ENCODE results near the gene PGBD5. TPM values are rescaled to one million over a fixed set of nuclear protein-coding genes. Genes with fewer than 3 reads are reported as not detected.

The PGBD5 gene
- total RNA-seq, 1 donor = not detected

GRCh38 chr1:230333590-230334446 is 92.3 kb downstream of the PGBD5 start:
- no peak for TF ChIP-seq CTCF (IDR thresholded peaks at IDR 0.05; ENCODE audit: insufficient read depth, low read depth, low read length)
- no peak for DNase-seq (ENCODE audit: low read depth)
- no peak overlapping the region for H3K4me3 ChIP-seq (ENCODE audit: low read depth, low read length)

- no peak for DNase-seq (ENCODE audit: low read depth)
- no peak for TF ChIP-seq CTCF (IDR thresholded peaks at IDR 0.05; ENCODE audit: insufficient read depth, low read depth, low read length)
- H3K4me3 ChIP-seq (ENCODE audit: low read depth, low read length) = no peak overlapping the region
Measured at GRCh38 chr1:230332575-230333066, 93.5 kb downstream of the PGBD5 start.

GRCh38 chr1:230332061-230332460 is 94.1 kb downstream of the PGBD5 start:
- TF ChIP-seq CTCF (IDR thresholded peaks at IDR 0.05; ENCODE audit: insufficient read depth, low read depth, low read length) = no peak
- no peak overlapping the region for H3K4me3 ChIP-seq (ENCODE audit: low read depth, low read length)
- DNase-seq (ENCODE audit: low read depth) = no peak

GRCh38 chr1:230330157-230330556 is 96.0 kb downstream of the PGBD5 start:
- no peak overlapping the region for H3K4me3 ChIP-seq (ENCODE audit: low read depth, low read length)

GRCh38 chr1:230328342-230329015 is 97.7 kb downstream of the PGBD5 start:
- DNase-seq (ENCODE audit: low read depth) = no peak
- no peak for TF ChIP-seq CTCF (IDR thresholded peaks at IDR 0.05; ENCODE audit: insufficient read depth, low read depth, low read length)
- no peak overlapping the region for H3K4me3 ChIP-seq (ENCODE audit: low read depth, low read length)

More at GRCh38 chr1:230330157-230330556, 96.0 kb downstream of the PGBD5 start:
- TF ChIP-seq CTCF (IDR thresholded peaks at IDR 0.05; ENCODE audit: insufficient read depth, low read depth, low read length) = no peak
- DNase-seq (ENCODE audit: low read depth) = no peak

- no peak for DNase-seq (ENCODE audit: low read depth)
Measured at GRCh38 chr1:230327892-230328284, 98.2 kb downstream of the PGBD5 start.

More at GRCh38 chr1:230327892-230328284, 98.2 kb downstream of the PGBD5 start:
- TF ChIP-seq CTCF (IDR thresholded peaks at IDR 0.05; ENCODE audit: insufficient read depth, low read depth, low read length) = no peak
- no peak overlapping the region for H3K4me3 ChIP-seq (ENCODE audit: low read depth, low read length)

All from fibroblast of villous mesenchyme (primary cell).